GM23338 (cell line): ENCODE data around the gene OR13C9.

Source experiments
- CREB1 ChIP-seq: fragments of 250-450 bp; sonication (Bioruptor Pico); IDR thresholded peaks from 2 replicates; pipeline ENCODE4 v1.5.0; 2020; ENCODE audit warnings: low read depth, mild to moderate bottlenecking, moderate library complexity
- EZH2 ChIP-seq: fragments of 200-600 bp; sonication (generic); IDR thresholded peaks from one replicate; pipeline ENCODE4 v1.8.0; 2017; ENCODE audit warnings: antibody characterized with exemption, mild to moderate bottlenecking, low read depth; ENCODE audit not compliant: unreplicated experiment
- EZH2phosphoT487 ChIP-seq: fragments of 200-600 bp; sonication (generic); IDR thresholded peaks from one replicate; pipeline ENCODE4 v1.8.1; 2018; ENCODE audit warnings: antibody characterized with exemption; ENCODE audit not compliant: unreplicated experiment
- JUNB ChIP-seq: IDR thresholded peaks from one replicate; pipeline ENCODE4 v1.6.1; 2016; ENCODE audit warnings: antibody characterized with exemption; ENCODE audit not compliant: unreplicated experiment
- POLR2AphosphoS5 ChIP-seq: IDR thresholded peaks from 2 replicates; pipeline ENCODE4 v1.6.1; 2016; ENCODE audit warnings: antibody characterized with exemption, low read depth
- ZNF114 ChIP-seq: fragments of 250-450 bp; sonication (Bioruptor Pico); IDR thresholded peaks from 2 replicates; pipeline ENCODE4 v1.5.0; 2020; ENCODE audit warnings: mild to moderate bottlenecking, moderate library complexity
- ZNF331 ChIP-seq: fragments of 250-450 bp; sonication (Bioruptor Pico); IDR thresholded peaks from 2 replicates; pipeline ENCODE4 v1.5.0; 2020; ENCODE audit warnings: low read depth, mild to moderate bottlenecking, moderate library complexity
- TF ChIP-seq, protein P1 (sequence below), 2 experiments: fragments of 200-600 bp in 1 of 2; sonication (generic) in 1 of 2; conservative IDR thresholded peaks; 2 replicates each; pipeline versions ENCODE4 v1.5.1 to v1.6.1; 2016 to 2017; ENCODE audit warnings: antibody characterized with exemption in 2 of 2, low read depth in 2 of 2, mild to moderate bottlenecking in 2 of 2, moderate library complexity in 1 of 2
- TF ChIP-seq, protein P2 (sequence below): IDR thresholded peaks from one replicate; pipeline ENCODE4 v1.6.1; 2018; ENCODE audit warnings: antibody characterized with exemption; ENCODE audit not compliant: unreplicated experiment

DNA sequence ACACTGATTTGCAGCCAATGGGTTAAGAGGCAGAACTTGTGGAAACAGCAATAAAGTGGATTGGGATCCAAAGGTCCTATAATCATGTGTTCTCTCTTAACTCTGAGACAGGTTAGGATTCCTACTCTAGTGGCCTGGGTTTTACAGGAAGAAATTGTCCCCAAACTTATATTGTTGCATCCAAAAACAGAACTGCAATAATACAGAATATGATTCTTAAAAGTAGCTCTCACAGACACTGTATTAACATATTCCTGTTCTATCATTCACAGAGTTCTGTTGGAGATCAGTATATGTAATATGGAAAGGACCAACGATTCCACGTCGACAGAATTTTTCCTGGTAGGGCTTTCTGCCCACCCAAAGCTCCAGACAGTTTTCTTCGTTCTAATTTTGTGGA lies 49.1 kb downstream of the OR13C9 start, which contains the start of gene OR13C8:
- TF ChIP-seq POLR2AphosphoS5 = no peak
- TF ChIP-seq, protein P1, sequence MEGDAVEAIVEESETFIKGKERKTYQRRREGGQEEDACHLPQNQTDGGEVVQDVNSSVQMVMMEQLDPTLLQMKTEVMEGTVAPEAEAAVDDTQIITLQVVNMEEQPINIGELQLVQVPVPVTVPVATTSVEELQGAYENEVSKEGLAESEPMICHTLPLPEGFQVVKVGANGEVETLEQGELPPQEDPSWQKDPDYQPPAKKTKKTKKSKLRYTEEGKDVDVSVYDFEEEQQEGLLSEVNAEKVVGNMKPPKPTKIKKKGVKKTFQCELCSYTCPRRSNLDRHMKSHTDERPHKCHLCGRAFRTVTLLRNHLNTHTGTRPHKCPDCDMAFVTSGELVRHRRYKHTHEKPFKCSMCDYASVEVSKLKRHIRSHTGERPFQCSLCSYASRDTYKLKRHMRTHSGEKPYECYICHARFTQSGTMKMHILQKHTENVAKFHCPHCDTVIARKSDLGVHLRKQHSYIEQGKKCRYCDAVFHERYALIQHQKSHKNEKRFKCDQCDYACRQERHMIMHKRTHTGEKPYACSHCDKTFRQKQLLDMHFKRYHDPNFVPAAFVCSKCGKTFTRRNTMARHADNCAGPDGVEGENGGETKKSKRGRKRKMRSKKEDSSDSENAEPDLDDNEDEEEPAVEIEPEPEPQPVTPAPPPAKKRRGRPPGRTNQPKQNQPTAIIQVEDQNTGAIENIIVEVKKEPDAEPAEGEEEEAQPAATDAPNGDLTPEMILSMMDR (conservative IDR thresholded peaks at IDR 0.05; ENCODE audit: low read depth in 2 of 2) = no peak
- TF ChIP-seq CREB1 (CRISPR knock-in tag) = no peak
- TF ChIP-seq, protein P2, sequence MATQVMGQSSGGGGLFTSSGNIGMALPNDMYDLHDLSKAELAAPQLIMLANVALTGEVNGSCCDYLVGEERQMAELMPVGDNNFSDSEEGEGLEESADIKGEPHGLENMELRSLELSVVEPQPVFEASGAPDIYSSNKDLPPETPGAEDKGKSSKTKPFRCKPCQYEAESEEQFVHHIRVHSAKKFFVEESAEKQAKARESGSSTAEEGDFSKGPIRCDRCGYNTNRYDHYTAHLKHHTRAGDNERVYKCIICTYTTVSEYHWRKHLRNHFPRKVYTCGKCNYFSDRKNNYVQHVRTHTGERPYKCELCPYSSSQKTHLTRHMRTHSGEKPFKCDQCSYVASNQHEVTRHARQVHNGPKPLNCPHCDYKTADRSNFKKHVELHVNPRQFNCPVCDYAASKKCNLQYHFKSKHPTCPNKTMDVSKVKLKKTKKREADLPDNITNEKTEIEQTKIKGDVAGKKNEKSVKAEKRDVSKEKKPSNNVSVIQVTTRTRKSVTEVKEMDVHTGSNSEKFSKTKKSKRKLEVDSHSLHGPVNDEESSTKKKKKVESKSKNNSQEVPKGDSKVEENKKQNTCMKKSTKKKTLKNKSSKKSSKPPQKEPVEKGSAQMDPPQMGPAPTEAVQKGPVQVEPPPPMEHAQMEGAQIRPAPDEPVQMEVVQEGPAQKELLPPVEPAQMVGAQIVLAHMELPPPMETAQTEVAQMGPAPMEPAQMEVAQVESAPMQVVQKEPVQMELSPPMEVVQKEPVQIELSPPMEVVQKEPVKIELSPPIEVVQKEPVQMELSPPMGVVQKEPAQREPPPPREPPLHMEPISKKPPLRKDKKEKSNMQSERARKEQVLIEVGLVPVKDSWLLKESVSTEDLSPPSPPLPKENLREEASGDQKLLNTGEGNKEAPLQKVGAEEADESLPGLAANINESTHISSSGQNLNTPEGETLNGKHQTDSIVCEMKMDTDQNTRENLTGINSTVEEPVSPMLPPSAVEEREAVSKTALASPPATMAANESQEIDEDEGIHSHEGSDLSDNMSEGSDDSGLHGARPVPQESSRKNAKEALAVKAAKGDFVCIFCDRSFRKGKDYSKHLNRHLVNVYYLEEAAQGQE = no peak
- TF ChIP-seq EZH2 = no peak
- TF ChIP-seq ZNF331 = no peak
- no peak for TF ChIP-seq JUNB
- TF ChIP-seq ZNF114 (CRISPR knock-in tag) = no peak
- no peak for TF ChIP-seq EZH2phosphoT487
